NCI-H524 (cell line): Measurements from ENCODE around the gene APOC1.
"Not testable (repeated sequence)": the region's sequence is repeated elsewhere in the genome, so short reads cannot be mapped to it uniquely, and the experiment has no call there.

Source experiments
- DNase-seq, 2 experiments: peaks; one replicate each; lab custom pipeline; 2025; lab: John Stamatoyannopoulos, UW

The APOC1 gene

GRCh38 chr19:44914433-44915206, at the start of gene APOC1:
Gene APOC1 (plus strand): TSS chr19:44914608. CDS start chr19:44914892, 284 bp downstream.
- peak; percentile 80 to 84 for DNase-seq

GRCh38 chr19:44865196-44865767, 49.1 kb upstream of the APOC1 start:
- DNase-seq: no peak

- DNase-seq: no peak
Observed at GRCh38 chr19:44866664-44867063, 47.7 kb upstream of the APOC1 start.

- no peak for DNase-seq
Observed at GRCh38 chr19:44867578-44867977, 46.8 kb upstream of the APOC1 start.

GRCh38 chr19:44869733-44870470, 44.5 kb upstream of the APOC1 start:
- no peak for DNase-seq

- no peak for DNase-seq
Observed at GRCh38 chr19:44871809-44872208, 42.6 kb upstream of the APOC1 start.

- no peak for DNase-seq
Observed at GRCh38 chr19:44872661-44873060, 41.7 kb upstream of the APOC1 start.

- no peak for DNase-seq
Observed at GRCh38 chr19:44874317-44874716, 40.1 kb upstream of the APOC1 start.

GRCh38 chr19:44875666-44876451, 38.5 kb upstream of the APOC1 start:
- DNase-seq: no peak

- DNase-seq: peak in 1 of 2 experiments; percentile 23
Observed at GRCh38 chr19:44876930-44877535, 37.4 kb upstream of the APOC1 start.

- DNase-seq: no peak
Observed at GRCh38 chr19:44878120-44878865, 36.1 kb upstream of the APOC1 start.

- no peak for DNase-seq
Observed at GRCh38 chr19:44879309-44880065, 34.9 kb upstream of the APOC1 start.

- DNase-seq: no peak
Observed at GRCh38 chr19:44882063-44882462, 32.3 kb upstream of the APOC1 start.

GRCh38 chr19:44882619-44883397, 31.6 kb upstream of the APOC1 start:
- DNase-seq: not testable (repeated sequence)

GRCh38 chr19:44883922-44884321, 30.5 kb upstream of the APOC1 start:
- DNase-seq: no peak

- no peak for DNase-seq
Observed at GRCh38 chr19:44884566-44884965, 29.8 kb upstream of the APOC1 start.

- no peak for DNase-seq
Observed at GRCh38 chr19:44886141-44886540, 28.3 kb upstream of the APOC1 start.

- no peak for DNase-seq
Observed at GRCh38 chr19:44887648-44888047, 26.8 kb upstream of the APOC1 start.

GRCh38 chr19:44888335-44888734, 26.1 kb upstream of the APOC1 start:
- not testable (repeated sequence) for DNase-seq
